ENCODE data around the gene NDOR1.

The NDOR1 gene

GRCh38 chr9:137221506-137222111 is 16.1 kb downstream of the NDOR1 start:
- peak; percentile 40 for DNase-seq

- DNase-seq: peak; percentile 66
These were observed 16.9 kb downstream of the NDOR1 start, which contains the start of gene RNF208 for GRCh38 chr9:137222190-137223077. Gene RNF208, minus strand, starts transcription at chr9:137222240. Its CDS starts 1,028 bp downstream, at chr9:137221212.

- peak; percentile 99 for DNase-seq
These were observed 17.8 kb downstream of the NDOR1 start for GRCh38 chr9:137223078-137223970.

- no peak for DNase-seq
These were observed 19.6 kb downstream of the NDOR1 start, which contains the start of gene CYSRT1 for GRCh38 chr9:137224830-137225694. Gene CYSRT1, plus strand, starts transcription at chr9:137225174. Its CDS starts 448 bp downstream, at chr9:137225622.

- DNase-seq: no peak
These were observed 20.3 kb downstream of the NDOR1 start for GRCh38 chr9:137225699-137226331.

GRCh38 chr9:137226338-137227053 is 21.0 kb downstream of the NDOR1 start:
- DNase-seq: no peak

- DNase-seq: peak; percentile 91
These were observed 21.8 kb downstream of the NDOR1 start, which contains the start of gene RNF224 for GRCh38 chr9:137227054-137227852. Gene RNF224, plus strand, starts transcription at chr9:137227502. Its CDS starts 834 bp downstream, at chr9:137228336.

- DNase-seq: no peak
These were observed 22.5 kb downstream of the NDOR1 start for GRCh38 chr9:137227853-137228505.

GRCh38 chr9:137228506-137228967 is 23.0 kb downstream of the NDOR1 start:
- DNase-seq: no peak

- DNase-seq: no peak
These were observed 23.7 kb downstream of the NDOR1 start for GRCh38 chr9:137228968-137229896.

- no peak for DNase-seq
These were observed 24.6 kb downstream of the NDOR1 start for GRCh38 chr9:137229903-137230704.

GRCh38 chr9:137230705-137231371 is 25.3 kb downstream of the NDOR1 start, which contains the start of gene SLC34A3:
Gene SLC34A3, plus strand, starts transcription at chr9:137230901. Its CDS starts 802 bp downstream, at chr9:137231703.
- DNase-seq: no peak

- DNase-seq: no peak
These were observed 26.0 kb downstream of the NDOR1 start for GRCh38 chr9:137231372-137232039.

- no peak for DNase-seq
These were observed 26.6 kb downstream of the NDOR1 start for GRCh38 chr9:137232101-137232500.

GRCh38 chr9:137232510-137232909 is 27.0 kb downstream of the NDOR1 start:
- no peak for DNase-seq

All from eye (tissue), 1 donor.